ENCODE measurements around the gene POLR3H.

The POLR3H gene

DNA sequence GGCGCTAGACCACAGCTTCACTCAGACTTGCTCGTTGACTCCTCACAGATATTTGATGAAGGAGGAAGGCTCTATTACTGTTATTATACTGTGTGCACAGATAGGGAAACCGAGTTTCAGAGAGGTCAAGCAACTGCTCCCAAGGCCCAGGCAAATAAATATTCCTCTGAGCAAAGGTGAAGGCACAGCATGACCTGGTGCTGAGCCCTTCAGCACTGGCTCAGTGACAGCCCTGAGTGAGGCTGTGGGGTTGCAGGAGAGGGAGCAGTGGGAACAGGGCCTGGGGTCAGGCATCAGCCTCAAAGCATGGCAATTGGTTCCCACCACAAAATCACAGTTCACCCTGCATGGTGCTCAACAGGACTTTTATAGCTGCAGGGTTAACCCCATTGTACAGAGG, 7.1 kb downstream of the POLR3H start:
- Mint-ChIP-seq H3K4me3 (no peak overlapping the region), H3K9me3 (no peaks in the 10 kb centered on the region)

DNA sequence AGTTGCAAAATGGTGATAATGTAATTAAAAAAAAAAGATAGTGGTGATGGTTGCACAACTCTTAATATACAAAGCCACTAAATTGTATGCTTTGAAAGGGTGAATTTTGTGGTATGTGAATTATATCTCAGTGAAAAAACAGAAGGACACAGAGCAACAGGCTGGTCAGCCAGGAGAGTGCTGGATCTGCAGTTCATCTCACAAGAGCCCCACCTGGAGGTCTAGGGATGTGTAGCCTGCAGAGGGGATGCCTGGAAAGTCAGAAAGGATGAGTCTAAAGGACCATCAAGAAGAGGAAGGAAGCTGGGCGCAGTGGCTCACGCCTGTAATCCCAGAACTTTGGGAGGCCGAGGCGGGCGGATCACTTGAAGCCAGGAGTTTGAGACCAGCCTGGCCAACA, 9.0 kb downstream of the POLR3H start:
- H3K36me3 Mint-ChIP-seq, result peaks cover 15% of the 10 kb centered on the region
- H3K4me3 Mint-ChIP-seq, result no peak overlapping the region
- H3K4me1 Mint-ChIP-seq, result no peaks in the 10 kb centered on the region
- H3K27me3 Mint-ChIP-seq, result no peaks in the 10 kb centered on the region
- CTCF ChIA-PET, result interaction anchor here (0.6 to 1.2 kb wide), 4 partner anchors 17 to 134 kb away, joined by 3 to 4 read pairs (median 3); no protein-coding TSS in a partner anchor
- H3K9me3 Mint-ChIP-seq, result no peaks in the 10 kb centered on the region
- no peak overlapping the region for H3K27ac Mint-ChIP-seq
- DNase-seq, result no peak

More for the DNA sequence above, 7.1 kb downstream of the POLR3H start:
- Mint-ChIP-seq H3K36me3 (peaks cover 15% of the 10 kb centered on the region), H3K4me1 (peaks cover 15% of the 10 kb centered on the region), H3K27me3 (no peaks in the 10 kb centered on the region), H3K27ac (no peak overlapping the region)
- DNase-seq, result no peak
- CTCF ChIA-PET, result interaction anchor here (1.5 kb wide), 1 partner anchor 9 kb away, joined by 5 read pairs; no protein-coding TSS in a partner anchor

DNA sequence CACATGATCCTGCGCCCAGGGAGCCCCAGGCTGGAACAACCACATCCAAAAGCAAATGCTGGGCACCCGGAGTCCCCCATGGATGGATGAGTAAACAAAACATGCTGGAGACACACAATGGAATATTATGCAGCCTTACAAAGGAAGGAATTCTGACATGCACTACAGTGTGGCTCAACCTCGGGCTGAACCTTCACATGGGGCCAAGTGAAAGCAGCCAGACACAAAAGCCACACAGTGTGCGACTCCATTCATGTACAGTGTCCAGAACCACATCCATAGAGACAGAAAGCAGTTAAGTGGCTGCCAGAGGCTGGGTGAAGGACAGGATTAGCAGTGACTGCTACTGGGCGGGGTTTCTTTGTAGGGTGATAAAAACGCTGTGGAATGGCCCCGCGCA, 10.1 kb downstream of the POLR3H start:
- H3K9me3 Mint-ChIP-seq, result no peaks in the 10 kb centered on the region
- DNase-seq, result no peak
- H3K4me3 Mint-ChIP-seq, result no peak overlapping the region
- H3K36me3 Mint-ChIP-seq, result peaks cover 9% of the 10 kb centered on the region
- no peaks in the 10 kb centered on the region for H3K27me3 Mint-ChIP-seq
- CTCF ChIA-PET, result no interaction called here
- H3K27ac Mint-ChIP-seq, result no peak overlapping the region
- no peaks in the 10 kb centered on the region for H3K4me1 Mint-ChIP-seq

DNA sequence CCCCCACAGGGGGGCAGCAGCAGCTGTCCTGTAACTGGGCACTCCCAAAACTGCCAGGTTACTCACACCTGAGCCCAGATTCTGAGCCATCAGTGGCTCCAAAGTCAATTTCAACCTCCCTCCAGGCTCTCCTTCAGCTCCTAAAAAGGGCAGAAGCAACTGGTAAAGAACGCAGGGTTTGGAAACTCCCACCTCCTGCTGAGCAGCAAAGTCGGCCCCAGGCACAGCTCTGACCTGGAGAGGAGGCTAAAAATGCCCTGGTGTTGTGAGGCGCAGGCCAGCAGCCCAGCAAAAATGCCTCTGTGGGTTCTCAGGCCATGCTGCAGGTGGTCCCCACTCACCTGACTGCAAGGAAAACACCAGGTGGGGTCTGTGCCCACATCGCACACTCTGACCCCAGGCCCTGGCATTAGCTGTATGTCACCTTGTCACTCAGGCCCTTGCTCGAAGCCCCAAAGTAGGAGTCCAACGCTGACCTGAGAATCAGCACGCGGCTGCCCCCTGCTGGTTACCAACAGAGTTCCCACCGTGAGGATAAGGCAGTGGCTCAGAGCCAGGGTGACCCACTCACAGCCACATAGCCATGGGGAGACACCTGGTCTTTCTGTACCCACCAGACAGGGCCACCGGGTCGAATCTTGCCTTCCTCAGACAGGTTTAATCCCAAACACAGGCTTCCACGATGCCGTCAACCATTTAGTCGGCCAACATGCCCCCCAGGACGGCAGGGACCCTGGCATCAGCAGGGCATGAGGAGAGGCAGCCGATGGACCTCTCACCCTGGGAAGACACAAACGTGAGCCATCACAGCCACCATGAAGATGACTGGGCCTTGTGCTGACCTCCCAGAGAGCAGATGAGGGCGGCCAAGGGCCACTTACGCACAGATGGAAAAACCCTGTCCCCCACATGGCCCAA, 11.1 kb downstream of the POLR3H start:
- Mint-ChIP-seq H3K27ac (no peak overlapping the region), H3K4me1 (no peaks in the 10 kb centered on the region), H3K27me3 (no peaks in the 10 kb centered on the region), H3K36me3 (peaks cover 17% of the 10 kb centered on the region), H3K9me3 (no peaks in the 10 kb centered on the region), H3K4me3 (no peak overlapping the region)
- CTCF ChIA-PET, result interaction anchor here (0.7 to 2.1 kb wide), 9 partner anchors 9 to 136 kb away, joined by 3 to 9 read pairs (median 3); no protein-coding TSS in a partner anchor
- peak; percentile 80 for DNase-seq

DNA sequence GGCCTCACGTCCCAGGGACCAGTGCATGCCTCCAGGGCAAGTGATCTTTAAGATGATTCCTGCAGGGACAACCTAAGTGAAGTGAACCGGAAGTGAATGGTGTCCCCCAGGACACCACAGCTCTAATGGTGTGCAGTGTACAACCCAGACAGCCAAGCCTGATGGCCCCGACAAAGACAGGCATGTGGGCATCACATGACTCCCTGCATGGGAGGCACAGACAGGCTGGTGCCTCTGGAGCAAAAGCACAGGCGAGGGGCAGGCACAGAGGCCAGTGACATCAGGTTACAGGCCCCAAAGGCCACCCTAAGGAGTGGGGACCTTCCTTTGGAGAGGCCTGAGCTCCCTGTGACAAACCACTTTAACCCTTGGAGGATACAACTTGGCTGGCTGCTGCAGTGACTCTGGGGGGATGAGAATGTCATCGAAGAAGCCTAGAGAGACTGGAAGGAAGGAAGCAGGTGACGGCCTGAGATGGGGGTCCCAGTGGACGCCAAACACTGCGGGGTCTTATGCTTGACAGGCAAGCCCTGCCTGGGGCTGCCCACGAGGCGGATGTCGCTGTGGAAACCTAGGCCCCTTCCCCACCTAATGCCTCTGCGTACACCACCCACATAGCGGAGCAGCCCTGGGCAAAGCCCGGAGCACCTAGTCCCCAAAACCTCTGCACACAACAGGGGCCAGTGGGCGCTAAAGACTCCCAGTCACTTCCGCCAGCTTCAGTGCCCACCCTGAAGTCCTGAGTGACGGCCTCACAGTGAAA, 12.4 kb downstream of the POLR3H start:
- Mint-ChIP-seq H3K9me3 (no peaks in the 10 kb centered on the region), H3K36me3 (peaks cover 21% of the 10 kb centered on the region), H3K27me3 (no peaks in the 10 kb centered on the region), H3K4me1 (no peaks in the 10 kb centered on the region), H3K4me3 (no peak overlapping the region), H3K27ac (no peak overlapping the region)
- no peak for DNase-seq
- CTCF ChIA-PET, result interaction anchor here (1.0 to 2.1 kb wide), 4 partner anchors 12 to 130 kb away, joined by 3 to 9 read pairs (median 4); no protein-coding TSS in a partner anchor

DNA sequence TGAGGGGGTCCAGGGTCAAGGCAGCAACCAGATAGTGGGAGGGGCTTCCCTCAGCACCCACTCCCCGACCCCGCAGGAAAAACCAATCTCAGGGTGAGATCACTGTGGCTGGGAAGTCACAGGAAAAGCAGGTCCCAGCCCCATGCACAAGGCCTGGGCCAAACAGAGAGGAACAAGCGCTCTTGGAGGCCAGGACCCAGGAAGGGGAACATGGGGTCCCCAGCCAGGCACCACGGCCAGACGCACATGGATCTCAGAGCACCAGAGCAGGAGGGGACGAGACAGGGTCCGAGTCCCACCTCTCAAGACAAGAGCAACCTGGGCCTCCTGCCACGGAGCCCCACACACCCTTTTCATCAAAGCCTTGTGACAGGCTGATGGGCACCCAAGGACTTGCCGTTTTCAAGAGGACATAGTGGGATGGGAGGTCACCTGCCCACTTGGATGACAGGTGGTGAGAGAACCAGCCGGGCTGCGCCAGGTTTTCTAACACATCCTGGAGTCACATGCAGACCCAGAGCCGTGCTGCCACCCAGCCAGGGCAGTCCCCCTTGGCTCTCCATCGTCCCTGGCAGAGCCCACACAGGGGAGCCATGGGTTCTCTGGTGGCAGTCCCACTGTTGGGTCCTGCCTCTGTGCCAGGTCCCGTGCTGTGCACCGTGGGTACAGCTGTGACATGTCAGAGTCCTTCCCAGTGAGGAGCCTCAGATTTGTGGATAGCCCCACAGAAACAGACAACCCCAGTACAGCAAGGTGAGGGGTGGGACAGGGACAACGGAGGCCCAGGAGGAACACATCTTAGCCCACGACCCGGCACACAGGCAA, 13.2 kb downstream of the POLR3H start:
- no peaks in the 10 kb centered on the region for H3K9me3 Mint-ChIP-seq
- CTCF ChIA-PET, result no interaction called here
- H3K36me3 Mint-ChIP-seq, result peaks cover 24% of the 10 kb centered on the region
- H3K27ac Mint-ChIP-seq, result no peak overlapping the region
- no peak for DNase-seq
- peaks cover under 1% of the 10 kb centered on the region for H3K4me1 Mint-ChIP-seq
- no peak overlapping the region for H3K4me3 Mint-ChIP-seq
- no peaks in the 10 kb centered on the region for H3K27me3 Mint-ChIP-seq

DNA sequence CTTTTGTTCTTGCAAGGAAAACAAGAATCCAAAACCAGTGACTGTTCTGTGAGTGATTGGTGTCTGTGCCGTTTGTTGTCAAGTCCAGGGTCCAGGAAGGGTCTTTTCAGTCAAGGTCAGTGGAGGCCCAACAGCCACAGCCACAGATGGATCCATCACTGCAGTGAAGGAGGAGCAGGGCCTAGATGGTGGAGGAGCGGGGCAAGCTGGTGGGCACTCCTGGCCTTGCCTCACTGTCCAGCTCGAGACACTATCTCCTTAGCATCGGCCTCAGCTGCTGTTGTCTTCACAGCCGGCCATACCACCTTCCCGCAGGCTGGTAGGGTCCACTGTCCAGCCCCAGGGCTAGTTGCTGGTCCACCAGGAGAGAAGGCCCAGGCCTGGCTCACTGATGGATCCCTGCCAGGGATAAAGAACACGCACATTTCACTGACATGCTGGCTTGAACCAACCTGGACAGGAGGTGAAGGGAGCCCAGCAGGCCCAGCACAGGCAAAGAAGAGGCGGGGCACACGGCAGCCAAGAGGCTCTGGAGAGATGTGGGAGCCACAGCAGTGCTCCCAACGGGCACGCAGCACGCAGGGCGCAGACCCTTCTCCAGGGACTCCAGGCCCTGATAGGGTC, 15.2 kb downstream of the POLR3H start:
- Mint-ChIP-seq H3K4me3 (no peak overlapping the region), H3K36me3 (peaks cover 25% of the 10 kb centered on the region)

DNA sequence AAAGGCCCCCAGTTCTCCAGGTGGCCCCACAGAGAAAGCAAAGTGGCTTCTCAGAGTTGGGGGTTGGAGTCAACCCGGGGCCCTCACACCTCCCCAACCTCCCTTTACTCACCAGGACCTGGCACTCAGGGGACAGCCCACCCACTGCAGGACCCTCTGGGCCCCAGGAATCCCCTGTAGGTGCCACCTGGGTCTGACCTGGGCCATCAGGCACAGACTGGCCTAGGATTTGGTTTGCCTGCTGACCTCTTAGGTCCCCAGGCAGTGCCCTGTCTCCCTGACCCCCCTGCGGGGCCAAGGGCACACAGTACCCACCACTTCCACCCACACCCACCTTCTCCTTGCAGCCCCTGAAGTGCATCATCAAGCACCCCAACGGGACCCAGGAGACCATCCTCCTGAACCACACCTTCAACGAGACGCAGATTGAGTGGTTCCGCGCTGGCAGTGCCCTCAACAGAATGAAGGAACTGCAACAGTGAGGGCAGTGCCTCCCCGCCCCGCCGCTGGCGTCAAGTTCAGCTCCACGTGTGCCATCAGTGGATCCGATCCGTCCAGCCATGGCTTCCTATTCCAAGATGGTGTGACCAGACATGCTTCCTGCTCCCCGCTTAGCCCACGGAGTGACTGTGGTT, 16.0 kb downstream of the POLR3H start:
- H3K9me3 Mint-ChIP-seq, result no peaks in the 10 kb centered on the region
- CTCF ChIA-PET, result interaction anchor here (1.5 to 7.2 kb wide), 4 partner anchors 9 to 125 kb away, joined by 3 to 101 read pairs (median 5); partner anchors contain the start of gene TOB2
- no peak for DNase-seq
- no peaks in the 10 kb centered on the region for H3K27me3 Mint-ChIP-seq
- no peak overlapping the region for H3K27ac Mint-ChIP-seq
- no peak overlapping the region for H3K4me3 Mint-ChIP-seq
- H3K36me3 Mint-ChIP-seq, result peaks cover 25% of the 10 kb centered on the region
- peaks cover 19% of the 10 kb centered on the region for H3K4me1 Mint-ChIP-seq

More for the DNA sequence above, 15.2 kb downstream of the POLR3H start:
- DNase-seq, result no peak
- no peak overlapping the region for H3K27ac Mint-ChIP-seq
- no peaks in the 10 kb centered on the region for H3K27me3 Mint-ChIP-seq
- peaks cover 17% of the 10 kb centered on the region for H3K4me1 Mint-ChIP-seq
- CTCF ChIA-PET, result interaction anchor here (1.6 to 7.2 kb wide), 2 partner anchors 8 to 126 kb away, joined by 5 to 101 read pairs; no protein-coding TSS in a partner anchor
- H3K9me3 Mint-ChIP-seq, result no peaks in the 10 kb centered on the region

DNA sequence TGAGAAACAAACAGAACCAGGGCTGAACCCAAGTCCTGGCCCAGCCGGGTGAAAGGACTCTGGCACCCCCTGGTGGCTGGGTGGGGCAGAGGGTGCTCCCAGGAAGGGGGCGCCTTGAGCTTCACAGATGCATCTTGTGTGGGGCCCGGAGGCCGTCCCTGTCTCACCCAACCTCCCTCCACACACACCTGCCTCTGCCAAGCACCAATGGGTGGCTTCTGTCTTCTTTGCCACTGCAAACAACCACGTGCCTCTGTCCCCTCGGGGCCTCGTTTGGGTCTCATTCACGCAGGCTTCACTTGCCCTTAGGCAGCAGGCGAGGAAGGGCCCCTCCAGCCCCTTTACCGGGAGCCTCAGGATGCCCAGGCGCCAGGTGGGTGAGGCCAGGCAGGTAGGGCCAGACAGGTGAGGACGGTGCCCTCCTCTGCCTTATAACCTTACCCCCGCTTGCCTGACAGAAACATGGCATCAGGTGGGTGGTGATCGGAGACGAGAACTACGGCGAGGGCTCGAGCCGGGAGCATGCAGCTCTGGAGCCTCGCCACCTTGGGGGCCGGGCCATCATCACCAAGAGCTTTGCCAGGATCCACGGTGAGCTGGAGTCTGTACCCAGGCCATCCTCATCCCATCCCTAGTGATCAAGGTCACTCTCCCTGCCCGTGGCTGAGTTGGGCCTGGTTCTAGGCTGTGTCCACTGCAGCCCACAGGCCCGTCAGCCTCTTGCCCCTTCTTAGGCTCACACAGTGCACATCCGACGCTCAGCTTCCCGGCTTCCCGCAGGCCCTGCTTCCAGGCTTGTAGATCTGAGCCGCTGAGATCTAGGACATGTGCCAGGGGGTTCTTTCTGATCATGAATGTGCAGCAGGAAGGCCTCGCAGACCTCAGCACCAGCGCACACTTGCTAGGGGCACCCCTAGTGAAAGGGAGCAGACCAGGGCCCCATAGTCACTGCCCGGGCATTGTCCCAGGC, 17.2 kb downstream of the POLR3H start:
- peaks cover 29% of the 10 kb centered on the region for H3K36me3 Mint-ChIP-seq
- H3K27ac Mint-ChIP-seq, result peak overlapping the region; percentile 28
- peaks cover 19% of the 10 kb centered on the region for H3K4me1 Mint-ChIP-seq
- CTCF ChIA-PET, result interaction anchor here (0.6 to 7.2 kb wide), 18 partner anchors 9 to 127 kb away, joined by 3 to 101 read pairs (median 4); partner anchors contain the start of genes PMM1 and TOB2
- peak; percentile 73 for DNase-seq
- no peaks in the 10 kb centered on the region for H3K9me3 Mint-ChIP-seq
- no peak overlapping the region for H3K4me3 Mint-ChIP-seq
- H3K27me3 Mint-ChIP-seq, result no peaks in the 10 kb centered on the region

DNA sequence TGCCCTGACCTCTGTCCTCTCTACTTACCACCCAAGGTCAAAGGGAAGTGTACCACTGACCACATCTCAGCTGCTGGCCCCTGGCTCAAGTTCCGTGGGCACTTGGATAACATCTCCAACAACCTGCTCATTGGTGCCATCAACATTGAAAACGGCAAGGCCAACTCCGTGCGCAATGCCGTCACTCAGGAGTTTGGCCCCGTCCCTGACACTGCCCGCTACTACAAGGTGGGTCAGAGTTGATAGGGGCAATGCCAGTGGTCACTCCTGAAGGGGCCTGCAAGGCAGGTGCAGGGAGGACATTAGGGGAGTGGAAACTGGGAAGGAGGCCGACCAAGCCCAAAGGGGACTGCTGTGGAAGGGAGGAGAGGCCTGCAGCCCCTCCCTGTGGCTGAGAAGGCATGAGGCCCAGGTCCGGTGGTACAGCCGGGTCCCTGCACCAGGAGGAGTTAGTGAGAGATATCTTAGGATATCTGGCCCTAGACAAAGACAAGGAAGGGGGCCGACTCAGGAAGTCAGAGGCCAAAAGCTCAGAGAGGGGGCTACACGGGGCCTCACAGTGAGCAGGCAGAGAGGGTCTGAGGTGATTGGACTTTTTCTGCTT, 17.9 kb downstream of the POLR3H start:
- Mint-ChIP-seq H3K27ac (peak overlapping the region; percentile 84), H3K4me3 (no peak overlapping the region), H3K9me3 (no peaks in the 10 kb centered on the region), H3K36me3 (peaks cover 28% of the 10 kb centered on the region), H3K27me3 (no peaks in the 10 kb centered on the region), H3K4me1 (peaks cover 19% of the 10 kb centered on the region)
- CTCF ChIA-PET, result interaction anchor here (0.8 to 7.2 kb wide), 13 partner anchors 8 to 126 kb away, joined by 3 to 101 read pairs (median 4); no protein-coding TSS in a partner anchor
- DNase-seq, result no peak

DNA sequence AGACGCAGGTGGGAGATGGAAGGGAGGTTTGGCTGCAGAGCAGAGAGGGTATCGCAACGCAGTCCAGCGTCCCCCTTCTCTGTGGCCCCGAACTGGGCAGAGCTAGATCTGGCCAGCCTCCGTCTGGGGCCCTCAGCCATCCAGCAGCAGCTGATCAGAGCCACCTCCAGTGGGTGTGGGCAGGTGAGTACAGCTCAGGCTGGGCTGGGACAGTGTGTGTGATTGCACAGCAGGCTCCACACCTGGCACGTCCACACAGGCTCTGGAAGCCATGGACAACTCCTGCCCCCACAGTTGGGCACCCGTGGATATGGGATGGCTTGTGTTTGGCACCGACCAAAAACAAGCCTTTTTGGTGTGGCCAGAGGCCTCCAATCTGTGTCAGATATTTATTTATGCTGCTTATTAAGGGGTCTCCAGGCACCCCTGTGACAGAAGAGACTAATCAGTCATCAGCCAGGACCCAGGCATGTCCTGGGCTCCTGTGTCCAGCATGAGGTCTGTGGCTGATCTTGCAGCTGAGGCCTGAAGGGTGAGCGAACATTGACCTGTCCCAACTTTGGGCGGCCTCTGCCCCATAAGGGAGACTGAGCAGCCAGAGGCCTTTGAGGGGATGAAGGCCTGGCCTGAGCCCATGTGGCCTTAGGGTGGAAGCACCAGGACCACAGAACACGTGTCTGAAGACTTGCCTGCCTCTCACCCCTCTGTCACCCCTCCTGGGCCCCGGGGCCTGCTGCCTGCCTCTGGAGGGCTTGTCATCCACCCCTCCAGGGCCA, 18.6 kb downstream of the POLR3H start:
- no peaks in the 10 kb centered on the region for H3K9me3 Mint-ChIP-seq
- peaks cover 25% of the 10 kb centered on the region for H3K36me3 Mint-ChIP-seq
- H3K4me1 Mint-ChIP-seq, result peaks cover 19% of the 10 kb centered on the region
- no peak for DNase-seq
- CTCF ChIA-PET, result interaction anchor here (1.0 to 7.2 kb wide), 6 partner anchors 7 to 122 kb away, joined by 3 to 101 read pairs (median 4); partner anchors contain the start of genes ACO2 and PHF5A
- peak overlapping the region; percentile 84 for H3K27ac Mint-ChIP-seq
- H3K27me3 Mint-ChIP-seq, result no peaks in the 10 kb centered on the region
- no peak overlapping the region for H3K4me3 Mint-ChIP-seq

Measured in activated naive CD4-positive, alpha-beta T cell treated with anti-CD3 and anti-CD28 coated beads, Interleukin-2, amount 10 ng/mL, durations not matched to agents 7 days and 5 days (primary cell).